OCI-LY1 (cell line): ENCODE data around the gene KBTBD12.

Source experiments
- EZH2 ChIP-seq: fragments of 200-600 bp; sonication (generic), shearing (Covaris generic); IDR thresholded peaks from 2 replicates; pipeline ENCODE4 v1.8.0; 2017; ENCODE audit warnings: borderline replicate concordance, mixed run types, mild to moderate bottlenecking, antibody characterized with exemption, low read length, moderate library complexity, mixed read lengths
- TF ChIP-seq, protein P1 (sequence below): fragments of 200-600 bp; sonication (generic), shearing (Covaris generic); IDR thresholded peaks from 2 replicates; pipeline ENCODE4 v1.5.1; 2017; ENCODE audit warnings: mild to moderate bottlenecking, antibody characterized with exemption, low read length, moderate library complexity, mixed read lengths

DNA sequence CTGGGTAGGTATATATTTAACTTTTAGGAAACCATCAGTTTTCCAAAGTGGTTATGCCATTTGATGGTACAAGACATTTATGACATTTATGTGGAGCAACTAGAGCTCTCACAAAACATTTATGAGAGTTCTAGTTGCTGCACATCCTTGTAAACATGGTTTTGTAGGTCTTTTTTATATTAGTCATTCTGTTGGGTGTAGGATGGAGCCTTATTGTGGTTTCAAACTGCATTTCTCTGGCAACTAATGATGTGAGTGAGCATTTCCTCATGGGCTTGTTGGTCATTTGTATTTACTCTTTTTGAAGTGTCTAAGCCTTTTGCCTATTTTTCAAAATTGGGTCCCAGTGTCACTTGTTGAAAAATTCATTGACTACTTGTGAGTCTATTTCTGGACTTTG lies 47.0 kb upstream of the KBTBD12 start:
- no peak for TF ChIP-seq EZH2
- TF ChIP-seq, protein P1, sequence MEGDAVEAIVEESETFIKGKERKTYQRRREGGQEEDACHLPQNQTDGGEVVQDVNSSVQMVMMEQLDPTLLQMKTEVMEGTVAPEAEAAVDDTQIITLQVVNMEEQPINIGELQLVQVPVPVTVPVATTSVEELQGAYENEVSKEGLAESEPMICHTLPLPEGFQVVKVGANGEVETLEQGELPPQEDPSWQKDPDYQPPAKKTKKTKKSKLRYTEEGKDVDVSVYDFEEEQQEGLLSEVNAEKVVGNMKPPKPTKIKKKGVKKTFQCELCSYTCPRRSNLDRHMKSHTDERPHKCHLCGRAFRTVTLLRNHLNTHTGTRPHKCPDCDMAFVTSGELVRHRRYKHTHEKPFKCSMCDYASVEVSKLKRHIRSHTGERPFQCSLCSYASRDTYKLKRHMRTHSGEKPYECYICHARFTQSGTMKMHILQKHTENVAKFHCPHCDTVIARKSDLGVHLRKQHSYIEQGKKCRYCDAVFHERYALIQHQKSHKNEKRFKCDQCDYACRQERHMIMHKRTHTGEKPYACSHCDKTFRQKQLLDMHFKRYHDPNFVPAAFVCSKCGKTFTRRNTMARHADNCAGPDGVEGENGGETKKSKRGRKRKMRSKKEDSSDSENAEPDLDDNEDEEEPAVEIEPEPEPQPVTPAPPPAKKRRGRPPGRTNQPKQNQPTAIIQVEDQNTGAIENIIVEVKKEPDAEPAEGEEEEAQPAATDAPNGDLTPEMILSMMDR, result no peak
